Gastrocnemius medialis (tissue), 4 donors: ENCODE measurements around the gene HSPA1L. TPM values are rescaled to one million over a fixed set of nuclear protein-coding genes. Genes with fewer than 3 reads are reported as not detected.

Source experiments
- ATAC-seq, 2 donors: fragments of 150-250 bp; one replicate each; pipeline ENCODE4 v1.9.1; 2016
- DNase-seq, 2 donors: peaks; one replicate each; pipeline ENCODE4 v3.0.0-alpha.2; 2019
- H3K27ac ChIP-seq, 4 donors: fragments of 200-600 bp; sonication (generic); 1 replicate in 1 of 4; 2 replicates in 3 of 4; pipeline ENCODE4 v1.5.1; 2016 to 2018; ENCODE audit warnings: mild to moderate bottlenecking in 2 of 4, moderate library complexity in 1 of 4
- H3K27me3 ChIP-seq, 3 donors: fragments of 200-600 bp; sonication (generic) in 2 of 3; 1 replicate in 1 of 3; 2 replicates in 2 of 3; pipeline versions ENCODE4 v1.5.1 to v1.6.0; 2016 to 2019; ENCODE audit warnings: mild to moderate bottlenecking in 1 of 3, moderate library complexity in 1 of 3
- H3K36me3 ChIP-seq, 2 donors: fragments of 200-600 bp; sonication (generic) in 1 of 2; one replicate each; pipeline ENCODE4 v1.5.1; 2017 to 2018
- H3K4me1 ChIP-seq, 2 donors: fragments of 200-600 bp; sonication (generic) in 1 of 2; one replicate each; pipeline ENCODE4 v1.5.1; 2016 to 2017; ENCODE audit warnings: mild to moderate bottlenecking in 2 of 2
- H3K4me3 ChIP-seq, 4 donors: fragments of 200-600 bp; sonication (generic) in 3 of 4; 1 replicate in 1 of 4; 2 replicates in 3 of 4; pipeline ENCODE4 v1.5.1; 2016 to 2019; ENCODE audit warnings: mild to moderate bottlenecking in 2 of 4
- H3K9me3 ChIP-seq, 3 donors: fragments of 200-600 bp; sonication (generic) in 2 of 3; 1 replicate in 1 of 3; 2 replicates in 2 of 3; pipeline ENCODE4 v1.5.1; 2016 to 2019
- CTCF ChIP-seq, 5 experiments: fragments of 450-650 bp in 3 of 5; fragments of 200-600 bp in 2 of 5; sonication (generic) in 2 of 5; IDR thresholded peaks in 4 of 5; conservative IDR thresholded peaks in 1 of 5; 1 replicate in 4 of 5; 2 replicates in 1 of 5; pipeline ENCODE4 v1.5.1; 2016 to 2019; ENCODE audit warnings: antibody characterized with exemption in 5 of 5, mild to moderate bottlenecking in 3 of 5, moderate library complexity in 3 of 5
- POLR2A ChIP-seq, 2 donors: fragments of 450-650 bp; IDR thresholded peaks; one replicate each; pipeline ENCODE4 v1.6.1; 2017; ENCODE audit warnings: antibody characterized with exemption in 2 of 2, mild to moderate bottlenecking in 2 of 2, moderate library complexity in 2 of 2
- in situ Hi-C, 4 donors: fragments of 200-750 bp; cut with MboI; loops; one replicate each; pipeline versions ENCODE4 v1.15.0 to v1.8.0; 2017; ENCODE audit warnings: low sequenced_read_pairs in 4 of 4
- intact Hi-C: fragments of 100-400 bp; cut with DNase I; formaldehyde crosslinking; loops from one replicate; pipeline ENCODE4 v1.15.1; 2023; ENCODE audit warnings: low total_unique reads
- total RNA-seq, 4 donors: library from RNA; depleted of rRNA; stranded (reverse); fragments of >200 nt; gene quantifications; one replicate each; pipeline versions ENCODE4 v1.1.0 to v1.2.3, GENCODE V29; 2016

HSPA1L gene
- total RNA-seq, 4 donors from 2014 or later: 1.1 to 7.1 (median 3.5) TPM

GRCh38 chr6:31780507-31781243 lies 34.4 kb downstream of the HSPA1L start:
- peaks cover 11 to 17% of the 10 kb centered on the region in 2 donors for H3K4me1 ChIP-seq
- H3K4me3 ChIP-seq: no peak overlapping the region
- H3K27ac ChIP-seq: no peak overlapping the region
- intact Hi-C loops (no loop called here), in situ Hi-C loops (no loop called here)
- no peak for ATAC-seq
- no peaks in the 10 kb centered on the region for H3K9me3 ChIP-seq
- H3K27me3 ChIP-seq: no peaks in the 10 kb centered on the region
- DNase-seq: no peak
- TF ChIP-seq POLR2A (IDR thresholded peaks at IDR 0.05) (no peak), CTCF (IDR thresholded peaks at IDR 0.05 in 4 of 5, conservative IDR thresholded peaks at IDR 0.05 in 1 of 5) (no peak)
- H3K36me3 ChIP-seq: peaks cover 0 to 72% of the 10 kb centered on the region in 2 donors

- in situ Hi-C loops: loop anchor here in 2 of 4 donors (10.0 kb wide), 1 partner anchor 55 kb away; no protein-coding TSS in a partner anchor
- Histone ChIP-seq H3K27ac (no peak overlapping the region), H3K27me3 (no peaks in the 10 kb centered on the region), H3K4me3 (no peak overlapping the region), H3K4me1 (peaks cover 11 to 17% of the 10 kb centered on the region in 2 donors), H3K9me3 (no peaks in the 10 kb centered on the region), H3K36me3 (peaks cover 0 to 64% of the 10 kb centered on the region in 2 donors)
- no peak for TF ChIP-seq POLR2A (IDR thresholded peaks at IDR 0.05)
- no peak for TF ChIP-seq CTCF (IDR thresholded peaks at IDR 0.05 in 4 of 5, conservative IDR thresholded peaks at IDR 0.05 in 1 of 5)
- DNase-seq (no peak), ATAC-seq (no peak)
- intact Hi-C loops: loop anchor here (10.0 kb wide), 1 partner anchor 85 kb away; the partner anchor contains the start of gene NEU1
Measured at GRCh38 chr6:31779908-31780307, 35.2 kb downstream of the HSPA1L start.

- peaks cover 0 to 57% of the 10 kb centered on the region in 2 donors for H3K36me3 ChIP-seq
- no peaks in the 10 kb centered on the region for H3K9me3 ChIP-seq
- no peaks in the 10 kb centered on the region for H3K27me3 ChIP-seq
- peaks cover 11 to 17% of the 10 kb centered on the region in 2 donors for H3K4me1 ChIP-seq
- H3K4me3 ChIP-seq: no peak overlapping the region
- in situ Hi-C loops: loop anchor here in 2 of 4 donors (10.0 kb wide), 1 partner anchor 56 kb away; no protein-coding TSS in a partner anchor
- TF ChIP-seq CTCF (IDR thresholded peaks at IDR 0.05 in 4 of 5, conservative IDR thresholded peaks at IDR 0.05 in 1 of 5): no peak
- no peak for TF ChIP-seq POLR2A (IDR thresholded peaks at IDR 0.05)
- ATAC-seq (no peak), DNase-seq (no peak)
- H3K27ac ChIP-seq: peak overlapping the region in 1 of 4 donors; percentile 88
- intact Hi-C loops: loop anchor here (10.0 kb wide), 1 partner anchor 86 kb away; the partner anchor contains the start of gene NEU1
Measured at GRCh38 chr6:31778999-31779885, 35.8 kb downstream of the HSPA1L start.

GRCh38 chr6:31778193-31778592 lies 36.9 kb downstream of the HSPA1L start:
- DNase-seq: no peak
- H3K27me3 ChIP-seq: no peaks in the 10 kb centered on the region
- intact Hi-C loops: loop anchor here (10.0 kb wide), 1 partner anchor 87 kb away; the partner anchor contains the start of gene NEU1
- no peaks in the 10 kb centered on the region for H3K9me3 ChIP-seq
- peaks cover 11 to 17% of the 10 kb centered on the region in 2 donors for H3K4me1 ChIP-seq
- peaks cover 0 to 47% of the 10 kb centered on the region in 2 donors for H3K36me3 ChIP-seq
- TF ChIP-seq CTCF (IDR thresholded peaks at IDR 0.05 in 4 of 5, conservative IDR thresholded peaks at IDR 0.05 in 1 of 5) (no peak), POLR2A (IDR thresholded peaks at IDR 0.05) (no peak)
- no peak for ATAC-seq
- no peak overlapping the region for H3K4me3 ChIP-seq
- peak overlapping the region; percentile 83 to 88 (median 86) for H3K27ac ChIP-seq
- in situ Hi-C loops: loop anchor here in 2 of 4 donors (10.0 kb wide), 1 partner anchor 57 kb away; no protein-coding TSS in a partner anchor
